WERI-Rb-1 (cell line): ENCODE measurements around the gene SNX8.

Experiments used
- DNase-seq: peaks from one replicate; pipeline ENCODE4 v3.0.0-alpha.2; 2020
- H3K27ac ChIP-seq: fragments of 250-450 bp; sonication (Bioruptor Pico); 2 replicates; pipeline ENCODE4 v1.5.1; 2020; ENCODE audit warnings: mild to moderate bottlenecking, moderate library complexity
- H3K27me3 ChIP-seq: fragments of 250-450 bp; sonication (Bioruptor Pico); 2 replicates; pipeline ENCODE4 v1.5.1; 2021; ENCODE audit warnings: mild to moderate bottlenecking, low read depth, moderate library complexity; ENCODE audit not compliant: insufficient read depth, severe bottlenecking
- H3K36me3 ChIP-seq: fragments of 250-450 bp; sonication (Bioruptor Pico); 2 replicates; pipeline ENCODE4 v1.5.1; 2020; ENCODE audit warnings: mild to moderate bottlenecking, moderate library complexity
- H3K4me3 ChIP-seq: 2 replicates; pipeline ENCODE4 v1.5.1; 2011; ENCODE audit warnings: low read depth, mild to moderate bottlenecking, control low read depth, low read length
- H3K9me3 ChIP-seq: fragments of 250-450 bp; sonication (Bioruptor Pico); 2 replicates; pipeline ENCODE4 v1.5.1; 2021; ENCODE audit warnings: mild to moderate bottlenecking, moderate library complexity; ENCODE audit not compliant: severe bottlenecking
- CTCF ChIP-seq: IDR thresholded peaks from 2 replicates; pipeline ENCODE4 v1.5.1; 2011; ENCODE audit warnings: low read depth, mild to moderate bottlenecking, control low read depth, inconsistent platforms, low read length

Gene SNX8

GRCh38 chr7:2224491-2224928 lies 89.7 kb downstream of the SNX8 start:
- H3K4me3 ChIP-seq = no peak overlapping the region
- DNase-seq = no peak
- H3K27me3 ChIP-seq = no peaks in the 10 kb centered on the region
- no peak for TF ChIP-seq CTCF
- no peak overlapping the region for H3K27ac ChIP-seq
- H3K36me3 ChIP-seq = peaks cover 61% of the 10 kb centered on the region
- H3K9me3 ChIP-seq = no peaks in the 10 kb centered on the region

- Histone ChIP-seq H3K4me3 (no peak overlapping the region), H3K36me3 (peaks cover 59% of the 10 kb centered on the region), H3K27me3 (no peaks in the 10 kb centered on the region), H3K27ac (no peak overlapping the region), H3K9me3 (no peaks in the 10 kb centered on the region)
- TF ChIP-seq CTCF = no peak
- no peak for DNase-seq
Observed at GRCh38 chr7:2223321-2223720, 90.9 kb downstream of the SNX8 start.

GRCh38 chr7:2222516-2222915 lies 91.7 kb downstream of the SNX8 start:
- peaks cover 60% of the 10 kb centered on the region for H3K36me3 ChIP-seq

GRCh38 chr7:2220954-2221353 lies 93.3 kb downstream of the SNX8 start:
- Histone ChIP-seq H3K4me3 (no peak overlapping the region), H3K9me3 (no peaks in the 10 kb centered on the region), H3K36me3 (peaks cover 60% of the 10 kb centered on the region), H3K27ac (no peak overlapping the region), H3K27me3 (no peaks in the 10 kb centered on the region)
- no peak for DNase-seq
- no peak for TF ChIP-seq CTCF

More at GRCh38 chr7:2222516-2222915, 91.7 kb downstream of the SNX8 start:
- no peak overlapping the region for H3K27ac ChIP-seq
- H3K27me3 ChIP-seq = no peaks in the 10 kb centered on the region
- DNase-seq = no peak
- TF ChIP-seq CTCF = no peak
- H3K9me3 ChIP-seq = no peaks in the 10 kb centered on the region
- H3K4me3 ChIP-seq = no peak overlapping the region

GRCh38 chr7:2220506-2220905 lies 93.7 kb downstream of the SNX8 start:
- Histone ChIP-seq H3K27ac (no peak overlapping the region), H3K4me3 (no peak overlapping the region), H3K9me3 (no peaks in the 10 kb centered on the region), H3K27me3 (no peaks in the 10 kb centered on the region), H3K36me3 (peaks cover 60% of the 10 kb centered on the region)
- no peak for TF ChIP-seq CTCF
- no peak for DNase-seq

GRCh38 chr7:2220030-2220429 lies 94.2 kb downstream of the SNX8 start:
- DNase-seq = no peak
- peaks cover 59% of the 10 kb centered on the region for H3K36me3 ChIP-seq
- H3K27ac ChIP-seq = no peak overlapping the region
- TF ChIP-seq CTCF = no peak
- no peak overlapping the region for H3K4me3 ChIP-seq
- no peaks in the 10 kb centered on the region for H3K27me3 ChIP-seq
- no peaks in the 10 kb centered on the region for H3K9me3 ChIP-seq
